NT2/D1 (cell line): ENCODE measurements around the gene SLC4A4.
A peak's percentile ranks its signal among the peaks of the same experiment; 100 is the strongest.

Source experiments
- DNase-seq: peaks from one replicate; pipeline ENCODE4 v3.0.0-alpha.2; 2011; ENCODE audit warnings: low read depth, low spot score
- H3K27me3 ChIP-seq: 2 replicates; pipeline ENCODE4 v1.6.0; 2011; ENCODE audit warnings: mild to moderate bottlenecking; ENCODE audit not compliant: insufficient read length, insufficient read depth
- H3K36me3 ChIP-seq: 2 replicates; pipeline ENCODE4 v1.6.1; 2011; ENCODE audit warnings: mild to moderate bottlenecking, low read length, mixed read lengths; ENCODE audit not compliant: insufficient read depth, insufficient read length
- H3K4me1 ChIP-seq: 2 replicates; pipeline ENCODE4 v1.5.1; 2011; ENCODE audit not compliant: insufficient read depth, insufficient read length
- H3K4me3 ChIP-seq: 2 replicates; pipeline ENCODE4 v1.5.1; 2011; ENCODE audit warnings: low read depth; ENCODE audit not compliant: insufficient read length
- H3K9ac ChIP-seq: 2 replicates; pipeline ENCODE4 v1.6.0; 2011; ENCODE audit warnings: low read depth; ENCODE audit not compliant: insufficient read length
- H3K9me3 ChIP-seq: 2 replicates; pipeline ENCODE4 v1.5.1; 2011; ENCODE audit warnings: mild to moderate bottlenecking, low read length; ENCODE audit not compliant: insufficient read depth
- SUZ12 ChIP-seq: IDR thresholded peaks from 2 replicates; pipeline ENCODE4 v1.6.1; 2011; ENCODE audit not compliant: insufficient read length, insufficient read depth; ENCODE audit errors: extremely low read depth
- YY1 ChIP-seq: IDR thresholded peaks from 2 replicates; pipeline ENCODE4 v1.6.1; 2011; ENCODE audit not compliant: insufficient read length, insufficient read depth
- ZNF274 ChIP-seq: IDR thresholded peaks from 2 replicates; pipeline ENCODE4 v1.6.1; 2011; ENCODE audit warnings: mild to moderate bottlenecking, low read depth, low read length

Gene SLC4A4

DNA sequence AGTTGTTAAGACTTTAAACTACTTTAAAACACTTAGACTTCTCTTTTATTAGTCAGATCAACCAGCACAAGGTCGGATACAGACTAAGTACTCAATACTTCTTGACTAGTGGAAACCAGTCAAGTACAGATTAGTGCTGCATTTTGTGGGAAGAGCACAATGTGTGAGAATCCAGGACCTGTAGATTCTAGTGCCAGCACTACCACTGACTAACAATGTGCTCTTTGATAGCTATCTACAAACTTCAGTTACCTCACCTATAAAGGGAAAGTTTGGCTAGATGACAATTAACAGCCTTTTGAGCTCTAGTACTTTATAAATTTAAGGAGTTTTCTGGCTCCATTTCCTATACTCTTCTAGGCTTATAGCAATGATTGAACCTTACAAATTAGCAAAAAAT lies 181.5 kb downstream of the SLC4A4 start:
- Histone ChIP-seq H3K4me1 (no peaks in the 10 kb centered on the region), H3K36me3 (no peaks in the 10 kb centered on the region), H3K9me3 (no peaks in the 10 kb centered on the region), H3K9ac (no peak overlapping the region), H3K27me3 (no peaks in the 10 kb centered on the region), H3K4me3 (no peak overlapping the region)
- TF ChIP-seq SUZ12 (no peak), ZNF274 (no peak), YY1 (no peak)
- no peak for DNase-seq

DNA sequence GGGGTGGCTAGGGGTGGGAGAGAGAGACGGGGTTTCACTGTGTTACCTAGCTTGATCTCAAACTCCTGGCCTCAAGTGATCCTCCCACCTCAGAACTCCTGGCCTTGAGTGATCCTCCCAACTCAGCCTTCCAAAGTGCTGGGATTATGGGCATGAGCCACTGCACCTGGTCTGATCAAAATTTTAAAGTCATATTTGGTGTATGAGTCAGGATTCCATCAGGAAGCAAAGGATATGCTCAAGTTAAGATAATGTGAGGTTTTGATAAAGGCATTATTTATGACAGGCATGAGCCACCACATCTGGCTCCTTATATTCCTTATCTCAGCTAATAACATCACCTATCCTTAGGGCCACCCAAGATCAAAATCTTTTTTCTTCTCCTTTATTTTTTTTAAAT lies 182.0 kb downstream of the SLC4A4 start:
- Histone ChIP-seq H3K27me3 (no peaks in the 10 kb centered on the region), H3K4me1 (no peaks in the 10 kb centered on the region), H3K4me3 (no peak overlapping the region), H3K9me3 (no peaks in the 10 kb centered on the region), H3K36me3 (no peaks in the 10 kb centered on the region), H3K9ac (no peak overlapping the region)
- TF ChIP-seq YY1 (no peak), ZNF274 (no peak), SUZ12 (no peak)
- DNase-seq: no peak

DNA sequence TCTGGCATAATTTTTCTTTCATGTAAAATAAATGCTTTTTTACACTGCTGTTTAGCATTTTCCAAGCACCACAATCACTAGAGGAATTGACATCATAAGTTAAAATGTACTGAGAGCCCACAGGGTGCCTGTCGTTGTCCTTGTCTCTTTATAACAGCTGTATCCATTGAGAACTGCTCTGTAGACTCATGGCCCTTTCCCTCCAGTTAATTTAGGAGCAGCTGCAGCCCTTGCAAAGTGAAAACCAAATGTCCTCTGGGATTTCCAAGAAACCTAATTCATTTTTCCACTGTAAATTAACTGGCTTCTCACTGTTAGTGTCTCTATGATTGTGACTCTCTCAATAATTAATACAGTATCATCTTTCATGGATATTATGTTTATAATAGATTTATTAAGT lies 185.9 kb downstream of the SLC4A4 start:
- no peaks in the 10 kb centered on the region for H3K9me3 ChIP-seq
- H3K27me3 ChIP-seq: no peaks in the 10 kb centered on the region
- no peaks in the 10 kb centered on the region for H3K4me1 ChIP-seq
- H3K36me3 ChIP-seq: no peaks in the 10 kb centered on the region
- TF ChIP-seq ZNF274 (no peak), SUZ12 (no peak), YY1 (no peak)
- no peak for DNase-seq
- no peak overlapping the region for H3K9ac ChIP-seq
- no peak overlapping the region for H3K4me3 ChIP-seq

DNA sequence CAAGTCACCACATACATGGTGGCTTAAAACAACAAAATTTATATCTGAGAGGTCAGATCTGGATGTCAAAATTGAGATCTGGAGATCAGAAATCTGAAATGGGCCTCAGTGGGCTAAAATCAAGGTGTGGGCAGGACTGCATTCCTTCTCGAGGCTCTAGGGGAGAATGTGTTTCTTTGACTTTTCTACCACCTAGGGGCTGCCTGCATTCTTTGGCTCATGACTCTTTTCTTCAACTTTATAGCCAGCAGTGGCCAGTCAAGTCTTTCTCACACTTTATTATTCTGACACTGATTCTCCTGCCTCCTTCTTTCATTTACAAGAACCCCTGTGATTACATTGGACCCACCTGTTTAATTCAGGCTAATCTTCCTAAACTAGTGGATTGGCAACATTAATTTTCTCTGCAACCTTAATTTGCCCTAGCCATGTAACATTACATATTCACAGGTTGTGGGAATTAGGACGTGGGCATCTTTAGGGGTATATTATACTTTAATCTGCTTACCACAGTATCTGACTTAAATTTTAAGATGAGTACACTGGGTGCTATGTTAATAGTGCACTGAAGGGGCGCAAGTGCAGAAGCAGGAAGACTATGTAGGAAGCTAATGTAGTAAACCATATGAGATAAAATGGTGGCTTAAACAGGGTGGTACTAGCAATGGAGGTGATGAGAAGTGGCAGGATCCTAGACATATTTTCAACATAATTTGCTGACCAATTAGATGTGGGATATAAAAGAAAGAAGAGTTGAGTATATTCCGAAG lies 188.0 kb downstream of the SLC4A4 start:
- no peaks in the 10 kb centered on the region for H3K27me3 ChIP-seq
- H3K36me3 ChIP-seq: no peaks in the 10 kb centered on the region
- no peak for TF ChIP-seq YY1
- TF ChIP-seq ZNF274: no peak
- no peak for TF ChIP-seq SUZ12
- no peaks in the 10 kb centered on the region for H3K9me3 ChIP-seq
- H3K9ac ChIP-seq: no peak overlapping the region
- H3K4me1 ChIP-seq: no peaks in the 10 kb centered on the region
- DNase-seq: peak; percentile 20
- no peak overlapping the region for H3K4me3 ChIP-seq

DNA sequence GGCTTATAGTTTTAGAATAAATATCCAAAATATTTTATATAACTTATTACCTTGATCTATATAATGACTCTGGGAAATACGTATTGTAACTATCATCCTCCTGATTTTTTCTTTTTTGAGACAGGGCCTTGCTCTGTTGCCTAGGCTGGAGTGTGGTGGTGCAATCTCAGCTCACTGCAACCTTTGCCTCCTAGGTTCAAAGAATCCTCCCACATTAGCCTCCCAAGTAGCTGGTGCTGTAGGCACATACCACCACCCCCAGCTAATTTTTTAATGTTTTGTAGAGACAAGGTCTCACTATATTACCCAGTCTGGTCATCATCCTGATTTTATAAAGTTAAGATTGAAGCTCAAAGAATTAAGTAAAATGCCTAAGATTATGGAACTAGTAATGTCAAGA lies 193.6 kb downstream of the SLC4A4 start:
- DNase-seq: no peak
- TF ChIP-seq ZNF274: no peak
- TF ChIP-seq YY1: no peak
- TF ChIP-seq SUZ12: no peak
- Histone ChIP-seq H3K9me3 (no peaks in the 10 kb centered on the region), H3K4me3 (no peak overlapping the region), H3K36me3 (no peaks in the 10 kb centered on the region), H3K27me3 (no peaks in the 10 kb centered on the region), H3K4me1 (no peaks in the 10 kb centered on the region), H3K9ac (no peak overlapping the region)

DNA sequence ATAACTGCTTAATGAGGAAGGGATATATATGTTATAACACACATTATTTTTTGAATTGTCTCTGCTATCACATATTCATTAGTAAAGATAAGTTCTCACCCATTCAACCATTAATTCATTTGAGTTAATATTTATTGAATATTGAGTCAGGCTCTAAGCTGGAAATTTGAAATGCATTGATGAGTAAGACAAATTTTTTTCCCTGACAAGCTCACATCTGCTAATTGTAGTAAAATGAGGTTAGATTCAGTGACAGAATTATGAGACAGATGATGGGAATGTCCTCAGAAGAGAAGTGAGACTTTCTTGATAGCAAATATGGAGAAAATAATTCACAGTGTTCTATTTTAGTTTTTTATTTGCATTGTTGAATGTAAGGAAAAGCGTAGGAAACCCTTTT lies 194.3 kb downstream of the SLC4A4 start:
- TF ChIP-seq ZNF274: no peak
- TF ChIP-seq SUZ12: no peak
- no peak for DNase-seq
- Histone ChIP-seq H3K9me3 (no peaks in the 10 kb centered on the region), H3K9ac (no peak overlapping the region), H3K27me3 (no peaks in the 10 kb centered on the region), H3K4me3 (no peak overlapping the region), H3K36me3 (no peaks in the 10 kb centered on the region), H3K4me1 (no peaks in the 10 kb centered on the region)

DNA sequence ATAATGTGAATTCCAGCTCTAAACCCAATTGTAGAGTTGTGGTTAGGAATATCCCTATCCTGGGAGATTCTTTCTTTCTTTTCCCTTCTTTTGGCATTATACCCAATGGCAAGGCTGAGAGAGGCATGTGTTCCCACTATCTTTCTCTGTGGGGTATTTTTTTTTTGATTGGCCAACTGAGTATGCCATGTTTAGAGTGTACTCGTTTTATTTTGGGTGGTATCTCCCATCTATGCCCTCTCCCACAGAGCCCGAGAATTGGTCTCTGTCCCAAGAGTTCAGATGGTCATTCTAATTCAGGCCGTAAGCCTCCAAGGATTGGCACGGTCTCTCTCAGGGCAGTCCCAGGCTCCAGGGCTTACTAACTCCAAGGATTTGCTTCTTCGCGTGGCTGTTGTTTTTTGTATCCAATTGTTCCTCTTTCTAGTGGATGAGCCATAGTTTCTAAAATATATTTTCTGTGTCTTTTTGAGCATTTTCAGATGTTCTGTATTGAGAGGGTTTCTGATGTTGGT lies 198.8 kb downstream of the SLC4A4 start:
- Histone ChIP-seq H3K4me3 (no peak overlapping the region), H3K4me1 (no peaks in the 10 kb centered on the region), H3K9me3 (no peaks in the 10 kb centered on the region), H3K27me3 (no peaks in the 10 kb centered on the region), H3K9ac (no peak overlapping the region), H3K36me3 (no peaks in the 10 kb centered on the region)
- DNase-seq: no peak
- TF ChIP-seq SUZ12 (no peak), ZNF274 (no peak)
